NCI-H446 treated with DMSO at 0.1 percent for 48 hours (cell line): ENCODE measurements around the gene MSLN.

Experiments used
- DNase-seq: peaks from one replicate; lab custom pipeline; 2025; lab: John Stamatoyannopoulos, UW

Gene MSLN

GRCh38 chr16:793414-793813, 32.9 kb downstream of the MSLN start:
- DNase-seq: no peak

GRCh38 chr16:794091-794822, 33.7 kb downstream of the MSLN start:
- DNase-seq: no peak

GRCh38 chr16:794853-795466, 34.4 kb downstream of the MSLN start:
- no peak for DNase-seq

- no peak for DNase-seq
These were observed 35.2 kb downstream of the MSLN start for GRCh38 chr16:795580-796229.

- DNase-seq: no peak
These were observed 36.0 kb downstream of the MSLN start for GRCh38 chr16:796296-797119.

- DNase-seq: no peak
These were observed 36.5 kb downstream of the MSLN start for GRCh38 chr16:797120-797420.

- DNase-seq: no peak
These were observed 37.2 kb downstream of the MSLN start for GRCh38 chr16:797686-798085.

- DNase-seq: no peak
These were observed 38.1 kb downstream of the MSLN start for GRCh38 chr16:798666-799065.

GRCh38 chr16:799111-799947, 38.8 kb downstream of the MSLN start:
- DNase-seq: no peak

GRCh38 chr16:799948-800833, 39.7 kb downstream of the MSLN start, which contains the start of gene GNG13:
GNG13 (minus strand) TSS chr16:800734; CDS start chr16:799077, 1,657 bp downstream.
- no peak for DNase-seq

GRCh38 chr16:800834-801511, 40.4 kb downstream of the MSLN start:
- DNase-seq: no peak

- no peak for DNase-seq
These were observed 41.2 kb downstream of the MSLN start for GRCh38 chr16:801584-802363.

GRCh38 chr16:802461-802860, 41.9 kb downstream of the MSLN start:
- no peak for DNase-seq

- no peak for DNase-seq
These were observed 42.6 kb downstream of the MSLN start for GRCh38 chr16:802914-803753.

- DNase-seq: no peak
These were observed 43.2 kb downstream of the MSLN start for GRCh38 chr16:803754-804080.

GRCh38 chr16:804193-805048, 43.9 kb downstream of the MSLN start:
- DNase-seq: no peak

GRCh38 chr16:805474-805873, 44.9 kb downstream of the MSLN start:
- DNase-seq: no peak
